A549 (cell line): ENCODE data around the gene DBF4B. TPM values are rescaled to one million over a fixed set of nuclear protein-coding genes. Genes with fewer than 3 reads are reported as not detected.

ENCODE experiments used
- ATAC-seq, 2 experiments: fragments of 200-7000 bp in 1 of 2; fragments of >200 bp in 1 of 2; cut with Nextera tagmentation in 1 of 2; cut with Tn5 transposase in 1 of 2; 3 replicates each; pipeline versions ENCODE4 v1.8.0 to v1.9.1; 2018 to 2020; ENCODE audit warnings: mild to moderate bottlenecking in 1 of 2, moderate library complexity in 1 of 2
- CTCF ChIA-PET: fragments of 300-600 bp; sonication (Branson Sonifier 250); formaldehyde crosslinking; extraction: SDS; loops from one replicate; lab custom pipeline; 2021; ENCODE audit warnings: antibody characterized with exemption, inconsistent platforms; lab: Yijun Ruan, JAX
- POLR2A ChIA-PET: fragments of 350-600 bp; formaldehyde crosslinking; extraction: SDS; loops from one replicate; lab custom pipeline; 2021; ENCODE audit warnings: antibody characterized with exemption, inconsistent platforms; lab: Yijun Ruan, JAX
- DNase-seq, 2 experiments: peaks; one replicate each; pipeline versions ENCODE4 v3.0.0 to v3.0.0-alpha.2; 2011 to 2016; ENCODE audit warnings: low read depth in 1 of 2, low spot score in 1 of 2
- FAIRE-seq: peaks from 2 replicates; lab custom pipeline; 2011; peaks lifted over from hg19 to GRCh38; lab: Jason Lieb, UNC
- H3K27ac ChIP-seq, 2 experiments: fragments of >200 bp; sonication (Bioruptor Twin); formaldehyde crosslinking; 3 replicates each; pipeline ENCODE4 v1.5.1; 2016 to 2017
- H3K4me1 ChIP-seq: fragments of >200 bp; sonication (Bioruptor Twin); formaldehyde crosslinking; 3 replicates; pipeline ENCODE4 v1.6.1; 2016
- H3K4me2 ChIP-seq: fragments of >200 bp; sonication (Bioruptor Twin); formaldehyde crosslinking; 3 replicates; pipeline ENCODE4 v1.6.1; 2016
- H3K4me3 ChIP-seq: fragments of >200 bp; sonication (Bioruptor Twin); formaldehyde crosslinking; 3 replicates; pipeline ENCODE4 v1.5.1; 2016
- H3K9me3 ChIP-seq: fragments of >200 bp; sonication (Bioruptor Twin); formaldehyde crosslinking; 3 replicates; pipeline ENCODE4 v1.6.1; 2016
- CBX2 ChIP-seq: fragments of 200-600 bp; sonication (generic); IDR thresholded peaks from 2 replicates; pipeline ENCODE4 v1.6.1; 2016; ENCODE audit warnings: low read depth, mild to moderate bottlenecking, borderline replicate concordance
- CEBPB ChIP-seq, 2 experiments: fragments of >200 bp in 1 of 2; sonication (Bioruptor Twin) in 1 of 2; formaldehyde crosslinking in 1 of 2; IDR thresholded peaks; 2 replicates each; pipeline ENCODE4 v1.6.1; 2012 to 2016
- CHD4 ChIP-seq: fragments of 200-600 bp; sonication (generic); IDR thresholded peaks from 2 replicates; pipeline ENCODE4 v1.6.1; 2016; ENCODE audit warnings: antibody characterized with exemption, mild to moderate bottlenecking, borderline replicate concordance
- FOSL2 ChIP-seq, 2 experiments: fragments of 450-650 bp in 1 of 2; fragments of >200 bp in 1 of 2; sonication (Bioruptor Twin) in 1 of 2; formaldehyde crosslinking; IDR thresholded peaks; 2 replicates each; pipeline versions ENCODE4 v1.5.0 to v1.6.1; 2016 to 2020; ENCODE audit warnings: mild to moderate bottlenecking in 1 of 2, moderate library complexity in 1 of 2
- HEYL ChIP-seq: fragments of 250-450 bp; sonication (Bioruptor Pico); IDR thresholded peaks from 2 replicates; pipeline ENCODE4 v1.8.0; 2021; ENCODE audit warnings: mild to moderate bottlenecking, moderate library complexity
- HOXB5 ChIP-seq: fragments of 250-450 bp; sonication (Bioruptor Pico); IDR thresholded peaks from 2 replicates; pipeline ENCODE4 v1.5.0; 2020; ENCODE audit warnings: mild to moderate bottlenecking, moderate library complexity
- JUNB ChIP-seq: fragments of >200 bp; sonication (Bioruptor Twin); formaldehyde crosslinking; IDR thresholded peaks from 2 replicates; pipeline ENCODE4 v1.6.1; 2016
- KDM1A ChIP-seq: fragments of 200-600 bp; sonication (generic); IDR thresholded peaks from 2 replicates; pipeline ENCODE4 v1.6.1; 2016; ENCODE audit warnings: low read depth, mild to moderate bottlenecking
- MAFK ChIP-seq: fragments of 450-650 bp; IDR thresholded peaks from 2 replicates; pipeline ENCODE4 v1.6.1; 2014; ENCODE audit not compliant: partially characterized antibody
- MAZ ChIP-seq: fragments of 150-350 bp; IDR thresholded peaks from 2 replicates; pipeline ENCODE4 v1.6.1; 2014; ENCODE audit warnings: antibody characterized with exemption, low read depth, low read length, borderline replicate concordance
- NR3C1 ChIP-seq: fragments of >200 bp; sonication (Bioruptor Twin); formaldehyde crosslinking; IDR thresholded peaks from 3 replicates; pipeline ENCODE4 v1.6.1; 2017
- RAD21 ChIP-seq, 2 experiments: fragments of >200 bp in 1 of 2; sonication (Bioruptor Twin) in 1 of 2; formaldehyde crosslinking in 1 of 2; IDR thresholded peaks in 1 of 2; conservative IDR thresholded peaks in 1 of 2; 2 replicates in 1 of 2; 3 replicates in 1 of 2; pipeline ENCODE4 v1.6.1; 2012 to 2018; ENCODE audit warnings: inconsistent platforms in 1 of 2
- RCOR1 ChIP-seq: fragments of 150-350 bp; IDR thresholded peaks from 2 replicates; pipeline ENCODE4 v1.6.1; 2014; ENCODE audit warnings: antibody characterized with exemption, low read length, low read depth
- RFX5 ChIP-seq: fragments of 450-650 bp; IDR thresholded peaks from 2 replicates; pipeline ENCODE4 v1.7.1; 2014; ENCODE audit warnings: antibody characterized with exemption, mild to moderate bottlenecking, moderate library complexity
- RNF2 ChIP-seq: fragments of 200-600 bp; sonication (generic); IDR thresholded peaks from 2 replicates; pipeline ENCODE4 v1.6.1; 2016; ENCODE audit warnings: low read depth, mild to moderate bottlenecking, antibody characterized with exemption, moderate library complexity, borderline replicate concordance
- SREBF2 ChIP-seq: fragments of 450-650 bp; IDR thresholded peaks from 2 replicates; pipeline ENCODE4 v1.6.1; 2014; ENCODE audit warnings: mild to moderate bottlenecking, moderate library complexity
- ZC3H11A ChIP-seq: fragments of 450-650 bp; IDR thresholded peaks from 2 replicates; pipeline ENCODE4 v1.6.1; 2014; ENCODE audit warnings: antibody characterized with exemption, mild to moderate bottlenecking
- ZFP36 ChIP-seq: fragments of 450-650 bp; IDR thresholded peaks from 2 replicates; pipeline ENCODE4 v1.6.1; 2014; ENCODE audit warnings: borderline replicate concordance; ENCODE audit not compliant: partially characterized antibody
- ZNF302 ChIP-seq: fragments of 250-450 bp; sonication (Bioruptor Pico); IDR thresholded peaks from 2 replicates; pipeline ENCODE4 v1.9.0; 2021; ENCODE audit warnings: inconsistent platforms, mild to moderate bottlenecking, moderate library complexity
- ZSCAN20 ChIP-seq: fragments of 250-450 bp; sonication (Bioruptor Pico); IDR thresholded peaks from 2 replicates; pipeline ENCODE4 v1.8.0; 2022; ENCODE audit warnings: mild to moderate bottlenecking, moderate library complexity
- WGBS: methylation state at CpG from one replicate; pipeline ENCODE4 v1.1.6; 2017; ENCODE audit errors: missing lambda C conversion rate; 5-methylcytosine and 5-hydroxymethylcytosine counted together
- polyA plus RNA-seq, 4 experiments: library from polyadenylated mRNA; depleted of rRNA in 3 of 4; stranded (reverse); fragments of >200 nt; fragmentation: RNase III in 1 of 4; extraction: RNeasy Plus Mini Kit Qiagen cat#74134 plus additional on column Dnase treatment in 1 of 4; gene quantifications; 2 replicates in 3 of 4; 3 replicates in 1 of 4; pipeline ENCODE4 v1.2.3, GENCODE V29; 2011 to 2017
- TF ChIP-seq, protein P1 (sequence below): fragments of >200 bp; sonication (Bioruptor Twin); formaldehyde crosslinking; IDR thresholded peaks from 3 replicates; pipeline ENCODE4 v1.6.1; 2016
- TF ChIP-seq, protein P2 (sequence below): fragments of 200-600 bp; sonication (generic); IDR thresholded peaks from 2 replicates; pipeline ENCODE4 v1.6.1; 2016; ENCODE audit warnings: antibody characterized with exemption, mild to moderate bottlenecking, moderate library complexity
- TF ChIP-seq, protein P3 (sequence below): IDR thresholded peaks from 2 replicates; pipeline ENCODE4 v1.6.1; 2012
- TF ChIP-seq, protein P4 (sequence below): fragments of >200 bp; sonication (Bioruptor Twin); formaldehyde crosslinking; IDR thresholded peaks from 2 replicates; pipeline ENCODE4 v1.6.1; 2016
- TF ChIP-seq, protein P5 (sequence below): fragments of 250-450 bp; sonication (Bioruptor Pico); IDR thresholded peaks from 2 replicates; pipeline ENCODE4 v1.5.0; 2021; ENCODE audit warnings: mild to moderate bottlenecking, moderate library complexity, borderline replicate concordance
- TF ChIP-seq, protein P6 (sequence below): IDR thresholded peaks from 2 replicates; pipeline ENCODE4 v1.6.1; 2012

The DBF4B gene
- polyA plus RNA-seq, 2 of the 4 experiments (the other 2 are of a cell fraction): 16.9 to 32.3 TPM

DNA sequence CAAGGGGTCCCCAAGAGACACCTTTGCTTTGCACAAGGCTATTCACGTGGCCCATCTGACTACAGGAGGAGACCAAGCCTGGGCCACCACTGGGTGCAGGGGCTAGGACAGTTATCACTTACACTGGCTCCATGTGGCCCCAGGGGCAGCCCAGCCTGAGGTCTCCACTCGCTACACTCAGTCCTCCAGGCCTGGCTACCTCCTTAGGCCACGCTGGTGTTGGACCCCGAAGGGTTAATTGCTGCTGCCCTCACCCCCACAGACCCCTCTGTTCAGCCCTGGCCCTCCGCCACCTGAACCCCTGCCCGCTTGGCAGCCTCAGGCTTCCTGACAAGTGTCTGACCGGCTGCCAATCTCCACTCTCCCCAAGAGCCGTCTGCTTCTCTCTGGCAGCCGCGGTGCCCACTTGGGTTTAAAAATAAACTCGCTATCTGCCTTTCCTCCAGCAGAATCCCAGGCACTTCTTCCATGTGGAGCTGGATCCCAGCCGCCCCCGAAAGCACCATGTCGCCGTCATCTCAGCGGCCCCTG, 78.2 kb downstream of the DBF4B start:
- ChIA-PET CTCF (interaction anchor here (4.0 to 30.3 kb wide), 3 partner anchors 10 to 79 kb away, joined by 11 to 1787 read pairs (median 42); partner anchors contain the start of gene HIGD1B), POLR2A (no interaction called here)
- H3K27ac ChIP-seq: no peak overlapping the region
- H3K4me1 ChIP-seq: no peaks in the 10 kb centered on the region
- no peak for TF ChIP-seq ZSCAN20 (CRISPR knock-in tag)
- TF ChIP-seq, protein P1, sequence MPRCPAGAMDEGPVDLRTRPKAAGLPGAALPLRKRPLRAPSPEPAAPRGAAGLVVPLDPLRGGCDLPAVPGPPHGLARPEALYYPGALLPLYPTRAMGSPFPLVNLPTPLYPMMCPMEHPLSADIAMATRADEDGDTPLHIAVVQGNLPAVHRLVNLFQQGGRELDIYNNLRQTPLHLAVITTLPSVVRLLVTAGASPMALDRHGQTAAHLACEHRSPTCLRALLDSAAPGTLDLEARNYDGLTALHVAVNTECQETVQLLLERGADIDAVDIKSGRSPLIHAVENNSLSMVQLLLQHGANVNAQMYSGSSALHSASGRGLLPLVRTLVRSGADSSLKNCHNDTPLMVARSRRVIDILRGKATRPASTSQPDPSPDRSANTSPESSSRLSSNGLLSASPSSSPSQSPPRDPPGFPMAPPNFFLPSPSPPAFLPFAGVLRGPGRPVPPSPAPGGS: no peak
- TF ChIP-seq RNF2: no peak
- no peak for TF ChIP-seq RAD21 (conservative IDR thresholded peaks at IDR 0.05 in 1 of 2, IDR thresholded peaks at IDR 0.05 in 1 of 2)
- TF ChIP-seq HEYL (CRISPR knock-in tag): no peak
- no peak for TF ChIP-seq MAZ
- no peak for TF ChIP-seq CBX2
- no peak for TF ChIP-seq HOXB5 (CRISPR knock-in tag)
- TF ChIP-seq CHD4: no peak
- TF ChIP-seq, protein P2, sequence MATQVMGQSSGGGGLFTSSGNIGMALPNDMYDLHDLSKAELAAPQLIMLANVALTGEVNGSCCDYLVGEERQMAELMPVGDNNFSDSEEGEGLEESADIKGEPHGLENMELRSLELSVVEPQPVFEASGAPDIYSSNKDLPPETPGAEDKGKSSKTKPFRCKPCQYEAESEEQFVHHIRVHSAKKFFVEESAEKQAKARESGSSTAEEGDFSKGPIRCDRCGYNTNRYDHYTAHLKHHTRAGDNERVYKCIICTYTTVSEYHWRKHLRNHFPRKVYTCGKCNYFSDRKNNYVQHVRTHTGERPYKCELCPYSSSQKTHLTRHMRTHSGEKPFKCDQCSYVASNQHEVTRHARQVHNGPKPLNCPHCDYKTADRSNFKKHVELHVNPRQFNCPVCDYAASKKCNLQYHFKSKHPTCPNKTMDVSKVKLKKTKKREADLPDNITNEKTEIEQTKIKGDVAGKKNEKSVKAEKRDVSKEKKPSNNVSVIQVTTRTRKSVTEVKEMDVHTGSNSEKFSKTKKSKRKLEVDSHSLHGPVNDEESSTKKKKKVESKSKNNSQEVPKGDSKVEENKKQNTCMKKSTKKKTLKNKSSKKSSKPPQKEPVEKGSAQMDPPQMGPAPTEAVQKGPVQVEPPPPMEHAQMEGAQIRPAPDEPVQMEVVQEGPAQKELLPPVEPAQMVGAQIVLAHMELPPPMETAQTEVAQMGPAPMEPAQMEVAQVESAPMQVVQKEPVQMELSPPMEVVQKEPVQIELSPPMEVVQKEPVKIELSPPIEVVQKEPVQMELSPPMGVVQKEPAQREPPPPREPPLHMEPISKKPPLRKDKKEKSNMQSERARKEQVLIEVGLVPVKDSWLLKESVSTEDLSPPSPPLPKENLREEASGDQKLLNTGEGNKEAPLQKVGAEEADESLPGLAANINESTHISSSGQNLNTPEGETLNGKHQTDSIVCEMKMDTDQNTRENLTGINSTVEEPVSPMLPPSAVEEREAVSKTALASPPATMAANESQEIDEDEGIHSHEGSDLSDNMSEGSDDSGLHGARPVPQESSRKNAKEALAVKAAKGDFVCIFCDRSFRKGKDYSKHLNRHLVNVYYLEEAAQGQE: no peak
- TF ChIP-seq SREBF2: no peak
- no peak for TF ChIP-seq RFX5
- no peak for TF ChIP-seq KDM1A
- TF ChIP-seq, protein P3, sequence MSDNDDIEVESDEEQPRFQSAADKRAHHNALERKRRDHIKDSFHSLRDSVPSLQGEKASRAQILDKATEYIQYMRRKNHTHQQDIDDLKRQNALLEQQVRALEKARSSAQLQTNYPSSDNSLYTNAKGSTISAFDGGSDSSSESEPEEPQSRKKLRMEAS: no peak
- TF ChIP-seq, protein P4, sequence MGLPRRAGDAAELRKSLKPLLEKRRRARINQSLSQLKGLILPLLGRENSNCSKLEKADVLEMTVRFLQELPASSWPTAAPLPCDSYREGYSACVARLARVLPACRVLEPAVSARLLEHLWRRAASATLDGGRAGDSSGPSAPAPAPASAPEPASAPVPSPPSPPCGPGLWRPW: no peak
- TF ChIP-seq, protein P5, sequence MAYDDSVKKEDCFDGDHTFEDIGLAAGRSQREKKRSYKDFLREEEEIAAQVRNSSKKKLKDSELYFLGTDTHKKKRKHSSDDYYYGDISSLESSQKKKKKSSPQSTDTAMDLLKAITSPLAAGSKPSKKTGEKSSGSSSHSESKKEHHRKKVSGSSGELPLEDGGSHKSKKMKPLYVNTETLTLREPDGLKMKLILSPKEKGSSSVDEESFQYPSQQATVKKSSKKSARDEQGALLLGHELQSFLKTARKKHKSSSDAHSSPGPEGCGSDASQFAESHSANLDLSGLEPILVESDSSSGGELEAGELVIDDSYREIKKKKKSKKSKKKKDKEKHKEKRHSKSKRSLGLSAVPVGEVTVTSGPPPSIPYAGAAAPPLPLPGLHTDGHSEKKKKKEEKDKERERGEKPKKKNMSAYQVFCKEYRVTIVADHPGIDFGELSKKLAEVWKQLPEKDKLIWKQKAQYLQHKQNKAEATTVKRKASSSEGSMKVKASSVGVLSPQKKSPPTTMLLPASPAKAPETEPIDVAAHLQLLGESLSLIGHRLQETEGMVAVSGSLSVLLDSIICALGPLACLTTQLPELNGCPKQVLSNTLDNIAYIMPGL (CRISPR knock-in tag): no peak
- TF ChIP-seq NR3C1: no peak
- H3K4me2 ChIP-seq: no peak overlapping the region
- WGBS: 81% methylated on average over 16 of the region's 16 CpGs
- H3K4me3 ChIP-seq: no peak overlapping the region
- peak in 1 of 2 experiments; percentile 35; a peak in 3 of 6 replicates for ATAC-seq
- no peak for DNase-seq
- H3K9me3 ChIP-seq: no peaks in the 10 kb centered on the region
- FAIRE-seq: no peak

DNA sequence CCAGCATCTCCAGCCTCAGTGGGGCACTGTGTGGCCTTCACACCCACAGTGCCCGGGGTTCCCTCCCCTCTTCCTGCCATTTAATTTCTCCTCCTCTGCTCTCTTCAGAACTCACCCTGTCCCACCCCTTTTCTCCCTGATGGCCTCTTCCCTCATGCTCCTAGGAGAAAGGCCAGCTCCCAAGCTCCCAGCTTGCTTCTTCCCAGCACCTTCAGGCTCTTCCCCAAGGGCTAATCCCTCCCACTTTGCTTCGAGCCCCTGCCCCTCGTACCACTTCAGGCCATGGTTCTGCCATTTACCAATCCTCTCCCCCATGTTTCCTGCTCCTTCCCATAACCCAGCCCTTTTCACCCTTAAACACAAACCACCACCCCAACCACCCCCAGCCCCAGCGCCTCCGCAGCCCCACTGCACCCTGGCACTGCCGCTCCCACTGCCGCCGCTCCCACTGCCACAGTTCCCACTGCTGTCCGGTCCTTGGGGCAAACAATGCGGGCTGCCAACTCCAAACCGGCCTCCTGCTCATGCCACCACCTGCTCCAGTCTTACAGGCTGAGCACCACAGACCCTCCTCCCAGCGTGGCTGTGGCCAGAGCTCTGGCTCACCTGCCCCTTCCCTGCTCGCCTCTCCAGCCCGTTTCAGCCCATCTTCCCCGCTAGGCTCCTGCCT, 78.9 kb downstream of the DBF4B start:
- TF ChIP-seq RFX5 (no peak), RCOR1 (no peak), ZNF302 (CRISPR knock-in tag) (no peak), CEBPB (IDR thresholded peaks at IDR 0.05) (no peak), ZC3H11A (no peak), FOSL2 (IDR thresholded peaks at IDR 0.05) (no peak), FOSL2 (CRISPR knock-in tag; IDR thresholded peaks at IDR 0.05) (no peak), JUNB (no peak), MAZ (no peak), MAFK (no peak), ZFP36 (no peak)
- TF ChIP-seq, protein P6, sequence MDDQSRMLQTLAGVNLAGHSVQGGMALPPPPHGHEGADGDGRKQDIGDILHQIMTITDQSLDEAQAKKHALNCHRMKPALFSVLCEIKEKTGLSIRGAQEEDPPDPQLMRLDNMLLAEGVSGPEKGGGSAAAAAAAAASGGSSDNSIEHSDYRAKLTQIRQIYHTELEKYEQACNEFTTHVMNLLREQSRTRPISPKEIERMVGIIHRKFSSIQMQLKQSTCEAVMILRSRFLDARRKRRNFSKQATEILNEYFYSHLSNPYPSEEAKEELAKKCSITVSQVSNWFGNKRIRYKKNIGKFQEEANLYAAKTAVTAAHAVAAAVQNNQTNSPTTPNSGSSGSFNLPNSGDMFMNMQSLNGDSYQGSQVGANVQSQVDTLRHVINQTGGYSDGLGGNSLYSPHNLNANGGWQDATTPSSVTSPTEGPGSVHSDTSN: no peak
- TF ChIP-seq, protein P1: no peak
- no peak overlapping the region for H3K4me3 ChIP-seq
- POLR2A ChIA-PET: no interaction called here
- ATAC-seq: peak; percentile 20 to 36; a peak in 4 of 6 replicates
- H3K4me1 ChIP-seq: no peaks in the 10 kb centered on the region
- no peak for FAIRE-seq
- no peak overlapping the region for H3K4me2 ChIP-seq
- 83% methylated on average over 15 of the region's 15 CpGs for WGBS
- no peak for DNase-seq
- H3K9me3 ChIP-seq: no peaks in the 10 kb centered on the region
- H3K27ac ChIP-seq: no peak overlapping the region
- CTCF ChIA-PET: interaction anchor here (5.7 to 30.3 kb wide), 2 partner anchors 11 to 78 kb away, joined by 42 to 1787 read pairs; partner anchors contain the start of gene HIGD1B
